ENCODE results near the gene RPUSD4. TPM values are rescaled to one million over a fixed set of nuclear protein-coding genes. Genes with fewer than 3 reads are reported as not detected.
A peak's percentile ranks its signal among the peaks of the same experiment; 100 is the strongest.

The RPUSD4 gene
- total RNA-seq, 2 experiments from 2014 or later, result 29.1 to 36.2 TPM

GRCh38 chr11:126194121-126194543 lies 17.3 kb downstream of the RPUSD4 start:
- POLR2A ChIA-PET, result interaction anchor here (1.0 to 1.2 kb wide), 4 partner anchors 10 to 254 kb away, joined by 3 to 8 read pairs (median 4); no protein-coding TSS in a partner anchor
- H3K4me2 ChIP-seq (ENCODE audit: low read length), result no peak overlapping the region
- peaks cover 85% of the 10 kb centered on the region for H3K36me3 ChIP-seq (ENCODE audit: insufficient read depth, low read length)
- H4K20me1 ChIP-seq (ENCODE audit: insufficient read depth, low read length), result peaks cover 4% of the 10 kb centered on the region; the same call in 1 of the 2 replicates
- DNase-seq (ENCODE audit: low spot score), result peak; percentile 49
- H3K9me2 ChIP-seq (ENCODE audit: insufficient read depth, low read length), result no peaks in the 10 kb centered on the region
- intact Hi-C loops (cut with micrococcal nuclease; ENCODE audit: unreplicated experiment), result loop anchor here (1.0 kb wide), 2 partner anchors 252 to 271 kb away; no protein-coding TSS in a partner anchor
- BruUV-seq (replicated peaks), result no TSS peak
- no peaks in the 10 kb centered on the region for H3K79me2 ChIP-seq (ENCODE audit: insufficient read depth, low read depth, low read length)
- H3K4me1 ChIP-seq (ENCODE audit: insufficient read depth, low read length, poor library complexity, severe bottlenecking), result peaks cover 14% of the 10 kb centered on the region
- H2AFZ ChIP-seq (ENCODE audit: low read length), result no peak overlapping the region
- no peak overlapping the region for H3K4me3 ChIP-seq (ENCODE audit: low read depth, low read length, poor library complexity, severe bottlenecking)
- peaks cover 16% of the 10 kb centered on the region; the same call in 1 of the 2 replicates for H3K9me3 ChIP-seq (ENCODE audit: low read length)
- H3K27ac ChIP-seq (ENCODE audit: low read depth, low read length, poor library complexity, severe bottlenecking), result no peak overlapping the region
- TF ChIP-seq EZH2phosphoT487 (IDR thresholded peaks at IDR 0.05; ENCODE audit: borderline replicate concordance, low read depth, low read length), result no peak
- TF ChIP-seq, protein P1, sequence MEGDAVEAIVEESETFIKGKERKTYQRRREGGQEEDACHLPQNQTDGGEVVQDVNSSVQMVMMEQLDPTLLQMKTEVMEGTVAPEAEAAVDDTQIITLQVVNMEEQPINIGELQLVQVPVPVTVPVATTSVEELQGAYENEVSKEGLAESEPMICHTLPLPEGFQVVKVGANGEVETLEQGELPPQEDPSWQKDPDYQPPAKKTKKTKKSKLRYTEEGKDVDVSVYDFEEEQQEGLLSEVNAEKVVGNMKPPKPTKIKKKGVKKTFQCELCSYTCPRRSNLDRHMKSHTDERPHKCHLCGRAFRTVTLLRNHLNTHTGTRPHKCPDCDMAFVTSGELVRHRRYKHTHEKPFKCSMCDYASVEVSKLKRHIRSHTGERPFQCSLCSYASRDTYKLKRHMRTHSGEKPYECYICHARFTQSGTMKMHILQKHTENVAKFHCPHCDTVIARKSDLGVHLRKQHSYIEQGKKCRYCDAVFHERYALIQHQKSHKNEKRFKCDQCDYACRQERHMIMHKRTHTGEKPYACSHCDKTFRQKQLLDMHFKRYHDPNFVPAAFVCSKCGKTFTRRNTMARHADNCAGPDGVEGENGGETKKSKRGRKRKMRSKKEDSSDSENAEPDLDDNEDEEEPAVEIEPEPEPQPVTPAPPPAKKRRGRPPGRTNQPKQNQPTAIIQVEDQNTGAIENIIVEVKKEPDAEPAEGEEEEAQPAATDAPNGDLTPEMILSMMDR (conservative IDR thresholded peaks at IDR 0.05; ENCODE audit: low read length), result peak; percentile 92
- CTCF ChIA-PET (ENCODE audit: unreplicated experiment), result interaction anchor here (1.0 to 1.5 kb wide), 2 partner anchors 12 to 253 kb away, joined by 3 to 5 read pairs; no protein-coding TSS in a partner anchor

GRCh38 chr11:126193038-126193478 lies 18.4 kb downstream of the RPUSD4 start:
- ChIA-PET CTCF (ENCODE audit: unreplicated experiment) (interaction anchor here (0.6 to 1.5 kb wide), 3 partner anchors 13 to 267 kb away, joined by 3 to 5 read pairs (median 3); no protein-coding TSS in a partner anchor), POLR2A (interaction anchor here (1.1 kb wide), 2 partner anchors 154 to 253 kb away, joined by 3 to 8 read pairs; no protein-coding TSS in a partner anchor)
- Histone ChIP-seq H3K79me2 (ENCODE audit: insufficient read depth, low read depth, low read length) (no peaks in the 10 kb centered on the region), H3K36me3 (ENCODE audit: insufficient read depth, low read length) (peaks cover 75% of the 10 kb centered on the region), H2AFZ (ENCODE audit: low read length) (no peak overlapping the region), H3K9me3 (ENCODE audit: low read length) (peaks cover 14% of the 10 kb centered on the region; the same call in 1 of the 2 replicates), H3K9me2 (ENCODE audit: insufficient read depth, low read length) (no peaks in the 10 kb centered on the region), H3K4me1 (ENCODE audit: insufficient read depth, low read length, poor library complexity, severe bottlenecking) (peaks cover 25% of the 10 kb centered on the region), H3K27ac (ENCODE audit: low read depth, low read length, poor library complexity, severe bottlenecking) (no peak overlapping the region), H3K4me2 (ENCODE audit: low read length) (no peak overlapping the region), H3K4me3 (ENCODE audit: low read depth, low read length, poor library complexity, severe bottlenecking) (no peak overlapping the region), H4K20me1 (ENCODE audit: insufficient read depth, low read length) (peaks cover 4% of the 10 kb centered on the region; the same call in 1 of the 2 replicates)
- no TSS peak for BruUV-seq (replicated peaks)
- TF ChIP-seq, protein P1 (conservative IDR thresholded peaks at IDR 0.05; ENCODE audit: low read length), result no peak
- TF ChIP-seq EZH2phosphoT487 (IDR thresholded peaks at IDR 0.05; ENCODE audit: borderline replicate concordance, low read depth, low read length), result no peak
- DNase-seq (ENCODE audit: low spot score), result no peak
- intact Hi-C loops (cut with micrococcal nuclease; ENCODE audit: unreplicated experiment), result no loop called here

DNA sequence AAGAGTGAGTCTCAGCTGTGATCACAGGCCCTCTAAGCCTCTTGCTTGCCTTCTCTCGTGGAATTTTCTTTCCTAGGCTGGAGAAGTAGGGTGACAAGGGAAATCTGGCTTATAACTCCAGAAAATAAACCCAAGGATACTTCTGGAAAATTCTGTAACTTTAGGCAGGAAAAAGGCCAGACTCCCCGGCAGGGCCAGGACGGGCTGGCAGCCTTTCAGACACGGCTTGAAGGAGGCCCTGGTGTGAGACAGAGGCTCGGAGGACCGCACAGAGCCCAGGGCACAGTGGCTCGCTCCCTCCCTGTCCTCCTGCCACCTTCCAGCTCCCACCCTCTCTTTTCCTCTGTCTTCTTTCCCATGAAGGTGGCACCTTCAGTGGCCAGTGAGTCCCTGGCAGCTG lies 19.1 kb downstream of the RPUSD4 start:
- Histone ChIP-seq H4K20me1 (ENCODE audit: insufficient read depth, low read length) (peaks cover 4% of the 10 kb centered on the region; the same call in 1 of the 2 replicates), H3K79me2 (ENCODE audit: insufficient read depth, low read depth, low read length) (no peaks in the 10 kb centered on the region), H3K4me2 (ENCODE audit: low read length) (no peak overlapping the region), H3K9me3 (ENCODE audit: low read length) (peaks cover 7% of the 10 kb centered on the region; the same call in 1 of the 2 replicates), H3K9me2 (ENCODE audit: insufficient read depth, low read length) (no peaks in the 10 kb centered on the region), H3K4me3 (ENCODE audit: low read depth, low read length, poor library complexity, severe bottlenecking) (no peak overlapping the region), H3K4me1 (ENCODE audit: insufficient read depth, low read length, poor library complexity, severe bottlenecking) (peaks cover 32% of the 10 kb centered on the region), H3K27ac (ENCODE audit: low read depth, low read length, poor library complexity, severe bottlenecking) (no peak overlapping the region), H3K36me3 (ENCODE audit: insufficient read depth, low read length) (peaks cover 71% of the 10 kb centered on the region), H2AFZ (ENCODE audit: low read length) (no peak overlapping the region)
- no peak for DNase-seq (ENCODE audit: low spot score)
- ChIA-PET CTCF (ENCODE audit: unreplicated experiment) (interaction anchor here (0.6 kb wide), 1 partner anchor 267 kb away, joined by 3 read pairs; no protein-coding TSS in a partner anchor), POLR2A (interaction anchor here (0.6 kb wide), 1 partner anchor 103 kb away, joined by 4 read pairs; no protein-coding TSS in a partner anchor)
- TF ChIP-seq, protein P1 (conservative IDR thresholded peaks at IDR 0.05; ENCODE audit: low read length), result no peak
- TF ChIP-seq EZH2phosphoT487 (IDR thresholded peaks at IDR 0.05; ENCODE audit: borderline replicate concordance, low read depth, low read length), result no peak
- intact Hi-C loops (cut with micrococcal nuclease; ENCODE audit: unreplicated experiment), result no loop called here
- no TSS peak for BruUV-seq (replicated peaks)
